Pancreas (tissue), 10 donors: ENCODE measurements around the gene RANBP1. TPM values are rescaled to one million over a fixed set of nuclear protein-coding genes. Genes with fewer than 3 reads are reported as not detected.

Experiments used
- ATAC-seq, 4 donors: fragments of 200-7000 bp; cut with Tn5 transposase; one replicate each; pipeline versions ENCODE4 v1.8.0 to v1.9.1; 2020; ENCODE audit warnings: mild to moderate bottlenecking in 4 of 4, moderate library complexity in 4 of 4
- DNase-seq, 6 donors: peaks; one replicate each; pipeline ENCODE4 v3.0.0-alpha.2; 2020
- FAIRE-seq: peaks from 2 replicates; lab custom pipeline; 2012; peaks lifted over from hg19 to GRCh38; lab: Jason Lieb, UNC
- H3K27ac ChIP-seq, 4 donors: fragments of 200-600 bp; sonication (generic); 1 replicate in 3 of 4; 2 replicates in 1 of 4; pipeline versions ENCODE4 v1.5.0 to v1.8.0; 2020
- H3K27me3 ChIP-seq, 4 donors: fragments of 200-600 bp; one replicate each; pipeline ENCODE4 v1.8.0; 2021
- H3K36me3 ChIP-seq, 3 donors: fragments of 200-600 bp; sonication (generic) in 1 of 3; one replicate each; pipeline versions ENCODE4 v1.5.0 to v1.8.0; 2020 to 2021
- H3K4me1 ChIP-seq, 3 donors: fragments of 200-600 bp; one replicate each; pipeline ENCODE4 v1.8.0; 2021
- H3K4me3 ChIP-seq, 4 donors: fragments of 200-600 bp; sonication (generic) in 2 of 4; one replicate each; pipeline versions ENCODE4 v1.5.0 to v1.8.0; 2020 to 2021
- H3K9me3 ChIP-seq, 4 donors: fragments of 200-600 bp; one replicate each; pipeline ENCODE4 v1.8.0; 2021
- CTCF ChIP-seq, 4 donors: fragments of 200-600 bp; sonication (generic) in 3 of 4; IDR thresholded peaks; one replicate each; pipeline versions ENCODE4 v1.5.0 to v1.8.0; 2021; ENCODE audit warnings: antibody characterized with exemption in 4 of 4
- WGBS, 2 donors: extraction: QIAGEN DNeasy Blood & Tissue Kit; methylation state at CpG; one replicate each; pipeline ENCODE4 v1.1.7; 2013; 5-methylcytosine and 5-hydroxymethylcytosine counted together
- intact Hi-C, 3 donors: fragments of 100-400 bp; cut with DNase I; formaldehyde crosslinking; loops; one replicate each; pipeline versions ENCODE4 v1.11.1 to v1.14.2; 2022
- polyA plus RNA-seq, 2 donors: library from polyadenylated mRNA; stranded (reverse); fragments of 200-250 nt; gene quantifications; one replicate each; pipeline ENCODE4 v1.2.3, GENCODE V29; 2013
- total RNA-seq, 6 donors: library from RNA; stranded (reverse); fragmentation: NEBNext Ultra II Directional in 4 of 6; extraction: Animal tissue kit (Norgen Biotek cat#: 25700) in 4 of 6; gene quantifications; one replicate each; pipeline versions ENCODE4 v1.2.1 to v1.2.4, GENCODE V29; 2021 to 2023
- donor health status: healthy with polysubstance abuse.
- donor health status: DM: no; HTN: no; CAD: no; lungs with moderate emphysema.
- donor health status: DM: no; HTN: no; CAD: no.
- donor health status: control.
- donor health status: control.
- donor health status: Bipolar disorder and iron deficiency.
- donor health status: DM: yes; HTN: yes; CAD: no.
- donor health status: DM: no; HTN: no; CAD: no.
- donor health status: DM: no; HTN: no; CAD: no.
- donor health status: DM: yes; HTN: yes; CAD: no.

Gene RANBP1
- total and polyA plus RNA-seq, 8 donors, result 25.1 to 44.0 (median 34.3) TPM

- WGBS, 2 donors, result 89% methylated on average over 8 of the region's 8 CpGs
- DNase-seq (no peak), ATAC-seq (no peak), FAIRE-seq (no peak)
- Histone ChIP-seq H3K27me3 (no peaks in the 10 kb centered on the region), H3K4me3 (no peak overlapping the region), H3K36me3 (peaks cover 9 to 69% (median 38%) of the 10 kb centered on the region in 3 donors), H3K4me1 (peaks cover 0 to 8% (median 5%) of the 10 kb centered on the region in 3 donors), H3K9me3 (no peaks in the 10 kb centered on the region), H3K27ac (no peak overlapping the region)
- TF ChIP-seq CTCF (IDR thresholded peaks at IDR 0.05), result no peak
- intact Hi-C loops, result no loop called here
These were observed 27.6 kb upstream of the RANBP1 start for GRCh38 chr22:20088263-20088648.

- H3K4me1 ChIP-seq, result peaks cover 0 to 4% (median 2%) of the 10 kb centered on the region in 3 donors
- no peak overlapping the region for H3K27ac ChIP-seq
- no peaks in the 10 kb centered on the region for H3K27me3 ChIP-seq
- FAIRE-seq, result no peak
- no peak overlapping the region for H3K4me3 ChIP-seq
- intact Hi-C loops, result no loop called here
- H3K9me3 ChIP-seq, result no peaks in the 10 kb centered on the region
- 91 to 92% methylated on average over 17 of the region's 17 CpGs for WGBS, 2 donors
- H3K36me3 ChIP-seq, result peaks cover 9 to 79% (median 46%) of the 10 kb centered on the region in 3 donors
- TF ChIP-seq CTCF (IDR thresholded peaks at IDR 0.05), result no peak
- no peak for ATAC-seq
- DNase-seq, result peak in 1 of 6 donors; percentile 37
These were observed 26.5 kb upstream of the RANBP1 start for GRCh38 chr22:20089226-20089976.

GRCh38 chr22:20089977-20090729, 25.8 kb upstream of the RANBP1 start:
- H3K9me3 ChIP-seq, result no peaks in the 10 kb centered on the region
- peak in 1 of 6 donors; percentile 41 for DNase-seq
- intact Hi-C loops, result no loop called here
- no peak for TF ChIP-seq CTCF (IDR thresholded peaks at IDR 0.05)
- H3K27ac ChIP-seq, result no peak overlapping the region
- no peaks in the 10 kb centered on the region for H3K27me3 ChIP-seq
- WGBS, 2 donors, result 89 to 93% methylated on average over 11 of the region's 11 CpGs
- no peak for FAIRE-seq
- peaks cover 9 to 87% (median 51%) of the 10 kb centered on the region in 3 donors for H3K36me3 ChIP-seq
- no peak for ATAC-seq
- H3K4me1 ChIP-seq, result no peaks in the 10 kb centered on the region
- H3K4me3 ChIP-seq, result no peak overlapping the region

GRCh38 chr22:20090730-20091240, 25.1 kb upstream of the RANBP1 start:
- DNase-seq (no peak), ATAC-seq (no peak), FAIRE-seq (no peak)
- 91 to 94% methylated on average over 9 of the region's 9 CpGs for WGBS, 2 donors
- no peak overlapping the region for H3K4me3 ChIP-seq
- intact Hi-C loops, result no loop called here
- H3K27ac ChIP-seq, result no peak overlapping the region
- no peaks in the 10 kb centered on the region for H3K27me3 ChIP-seq
- no peaks in the 10 kb centered on the region for H3K9me3 ChIP-seq
- H3K4me1 ChIP-seq, result no peaks in the 10 kb centered on the region
- peaks cover 10 to 92% (median 57%) of the 10 kb centered on the region in 3 donors for H3K36me3 ChIP-seq
- TF ChIP-seq CTCF (IDR thresholded peaks at IDR 0.05), result no peak
